ELF-1 (cell line): Measurements from ENCODE around the gene SPESP1.
A peak's percentile ranks its signal among the peaks of the same experiment; 100 is the strongest.

ENCODE experiments used
- DNase-seq: peaks from one replicate; pipeline ENCODE4 v3.0.0-alpha.2; 2016; ENCODE audit warnings: low read depth, low spot score

Gene SPESP1

DNA sequence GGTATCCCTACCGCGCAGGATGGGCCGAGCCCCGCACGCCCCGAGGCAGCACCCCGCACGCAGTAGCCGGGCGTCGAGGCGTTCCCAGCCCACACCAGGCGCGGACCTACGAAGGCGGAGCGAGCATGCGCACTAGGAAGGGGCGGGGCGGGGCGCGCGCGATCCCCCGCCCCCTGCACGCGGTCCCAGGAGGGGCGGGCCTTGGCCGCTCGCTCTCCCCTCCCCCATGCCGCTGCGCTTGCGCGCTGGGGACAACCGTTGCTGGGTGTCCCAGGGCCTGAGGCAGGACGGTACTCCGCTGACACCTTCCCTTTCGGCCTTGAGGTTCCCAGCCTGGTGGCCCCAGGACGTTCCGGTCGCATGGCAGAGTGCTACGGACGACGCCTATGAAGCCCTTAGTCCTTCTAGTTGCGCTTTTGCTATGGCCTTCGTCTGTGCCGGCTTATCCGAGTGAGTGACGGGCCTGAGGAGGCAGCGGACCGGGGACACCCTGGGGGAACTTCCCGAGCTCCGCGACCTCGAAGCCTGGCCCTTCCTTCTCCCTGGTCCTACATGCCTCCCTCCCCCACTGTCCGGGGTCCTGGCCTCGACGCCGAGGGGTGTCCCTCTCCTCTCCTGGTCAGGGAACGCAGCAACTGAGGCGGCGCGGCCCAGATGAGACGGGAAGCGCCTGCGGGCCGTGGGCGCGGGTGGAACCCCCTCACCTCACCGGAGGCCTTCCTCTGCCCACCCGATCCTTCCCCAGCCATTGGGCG lies at the start of gene SPESP1:
SPESP1 (plus strand) TSS at position 258 of the 755 bp plus-strand sequence; CDS start at position 387, 129 bp downstream.
- no peak for DNase-seq

DNA sequence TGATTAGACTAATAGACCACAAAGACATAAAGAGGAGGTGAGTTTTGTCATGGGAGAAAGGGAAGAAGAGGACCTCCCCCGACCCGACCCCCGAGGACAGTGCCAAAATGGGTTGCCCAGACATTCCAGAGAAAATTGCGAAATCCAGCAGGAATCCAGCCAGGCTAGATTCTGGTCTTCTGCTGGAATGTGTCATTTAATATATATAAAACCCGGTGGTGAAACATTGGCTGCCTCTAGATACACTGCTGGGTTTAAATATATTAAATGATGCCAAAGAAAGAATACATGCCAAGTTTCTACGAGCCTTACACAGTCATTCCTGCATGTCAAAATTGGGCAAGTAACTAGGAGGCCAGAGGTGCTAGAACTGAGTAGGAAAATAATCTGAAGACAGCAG lies 45.3 kb upstream of the SPESP1 start:
- DNase-seq: peak; percentile 71

GRCh38 chr15:68887120-68887519 lies 43.2 kb upstream of the SPESP1 start:
- DNase-seq: no peak

DNA sequence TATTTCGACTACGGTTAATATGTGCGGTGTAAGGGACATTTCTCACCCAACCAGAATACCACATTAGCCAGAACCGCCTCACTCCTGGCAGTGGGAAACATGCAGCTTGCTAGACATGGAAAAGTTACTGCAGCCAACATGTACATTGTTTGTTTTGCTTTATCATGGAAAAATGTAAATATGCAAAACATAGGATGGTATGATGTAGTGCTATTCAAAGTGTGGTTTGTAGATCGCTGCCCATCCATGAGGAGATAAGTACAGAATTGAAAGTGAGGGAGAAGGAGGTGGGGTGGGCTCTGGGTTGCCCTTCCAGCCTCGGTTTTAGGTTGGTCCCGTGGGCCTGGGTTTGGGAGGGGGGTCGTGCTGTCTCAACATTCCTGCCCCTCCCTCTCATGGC lies 42.5 kb upstream of the SPESP1 start:
- no peak for DNase-seq

DNA sequence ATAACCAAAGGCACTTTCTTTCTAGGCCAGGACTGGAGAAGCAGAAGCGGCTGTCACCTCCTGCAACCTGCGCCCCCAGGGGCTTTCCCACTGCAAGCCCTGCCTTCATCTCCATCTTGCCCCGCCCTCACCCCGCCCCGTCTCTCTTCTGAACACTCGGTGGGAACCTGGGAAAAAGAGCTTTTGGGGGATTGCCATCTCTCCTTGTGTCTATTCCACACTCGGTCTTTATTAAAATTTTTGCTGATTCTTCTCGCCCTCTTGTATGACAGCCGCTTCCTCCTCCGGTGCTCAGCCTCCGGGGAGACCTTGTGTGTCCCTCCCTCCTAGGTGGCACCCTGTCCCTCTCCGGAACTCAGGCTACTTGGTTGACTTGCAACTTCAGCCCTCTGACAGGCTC lies 41.9 kb upstream of the SPESP1 start:
- peak; percentile 83 for DNase-seq

GRCh38 chr15:68894208-68894607 lies 36.1 kb upstream of the SPESP1 start:
- peak; percentile 78 for DNase-seq

GRCh38 chr15:68896178-68896577 lies 34.1 kb upstream of the SPESP1 start:
- no peak for DNase-seq

DNA sequence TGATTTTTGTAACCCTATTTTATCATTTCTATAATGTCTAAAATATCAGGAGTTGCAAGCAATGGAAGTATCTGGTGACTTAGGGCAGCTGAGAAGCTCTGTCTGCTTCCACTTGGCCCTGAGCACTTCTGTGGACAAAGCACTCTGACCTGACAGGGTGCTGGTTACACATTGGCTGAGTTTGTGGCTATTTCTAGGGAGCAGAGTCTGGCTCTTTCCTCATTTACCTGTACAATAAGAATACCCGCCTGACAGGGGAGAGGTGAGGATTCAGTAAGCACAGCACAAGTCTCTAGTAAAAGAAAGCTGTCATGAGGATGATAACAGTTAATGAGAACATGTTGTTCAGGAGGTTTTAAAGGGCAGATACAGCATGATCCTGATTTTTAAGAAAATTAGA lies 33.3 kb upstream of the SPESP1 start:
- no peak for DNase-seq

DNA sequence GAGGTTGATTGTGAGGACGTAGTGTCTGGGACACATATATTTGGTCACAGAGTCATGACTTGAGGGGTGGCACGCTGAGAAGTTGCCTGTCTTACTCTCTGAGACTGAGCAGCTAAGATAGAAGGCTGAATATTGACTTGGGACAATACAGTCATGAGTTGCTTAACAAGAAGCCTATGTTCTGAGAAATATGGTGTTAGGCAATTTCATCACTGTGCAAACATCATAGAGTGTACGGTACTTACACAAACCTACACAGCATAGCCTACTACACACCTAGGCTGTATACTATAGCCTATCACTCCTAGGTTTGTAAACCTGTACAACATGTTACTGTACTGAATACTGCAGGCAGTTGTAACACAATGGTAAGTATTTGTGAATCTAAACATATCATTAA lies 30.3 kb upstream of the SPESP1 start:
- no peak for DNase-seq

DNA sequence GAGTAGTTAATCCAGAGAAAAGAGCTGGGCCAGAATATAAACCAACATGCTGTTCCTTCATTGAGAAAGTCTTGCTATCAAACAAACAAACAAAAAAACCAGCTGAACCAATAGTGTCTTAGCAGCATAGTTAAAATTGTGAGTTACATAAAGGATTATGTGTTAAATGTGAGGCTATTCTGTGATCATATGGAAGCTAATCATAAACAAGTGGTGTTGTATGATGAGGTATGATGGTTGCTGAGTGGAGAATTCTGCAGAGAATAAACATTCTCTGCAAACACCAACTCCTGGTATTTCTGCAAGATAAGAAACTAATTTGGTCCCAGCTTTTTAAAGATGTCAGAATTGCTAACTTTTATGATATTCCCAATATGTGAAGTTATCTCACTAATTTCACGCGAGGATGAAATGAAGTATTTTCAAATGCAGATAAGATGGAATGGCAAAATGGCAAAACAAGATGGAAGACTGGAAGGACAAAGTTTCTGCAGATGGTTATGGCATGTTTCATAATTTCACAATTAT lies 22.9 kb upstream of the SPESP1 start:
- DNase-seq: no peak

DNA sequence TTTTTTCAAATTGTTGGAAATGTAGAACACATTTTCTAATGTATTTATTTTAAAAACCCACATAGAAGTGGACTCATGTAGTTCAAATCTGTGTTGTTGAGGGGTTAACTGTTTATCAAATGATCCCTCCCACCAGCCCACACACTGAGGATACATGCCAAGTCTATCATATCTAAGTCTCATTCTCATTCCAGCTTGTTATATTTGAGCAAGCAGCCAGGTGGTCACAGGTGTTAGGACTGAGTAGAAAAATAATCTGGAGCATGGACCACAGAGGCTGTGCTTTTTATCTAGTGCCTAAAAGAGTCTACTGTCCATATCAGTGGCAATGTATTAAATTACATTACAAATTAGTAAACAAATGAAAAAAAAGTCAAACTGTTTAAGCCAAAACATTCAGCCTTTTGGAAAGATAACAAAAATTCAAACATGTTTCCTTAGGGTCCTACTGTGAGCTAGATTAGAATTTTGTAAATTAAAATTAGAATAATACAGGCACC lies 20.7 kb upstream of the SPESP1 start:
- no peak for DNase-seq

DNA sequence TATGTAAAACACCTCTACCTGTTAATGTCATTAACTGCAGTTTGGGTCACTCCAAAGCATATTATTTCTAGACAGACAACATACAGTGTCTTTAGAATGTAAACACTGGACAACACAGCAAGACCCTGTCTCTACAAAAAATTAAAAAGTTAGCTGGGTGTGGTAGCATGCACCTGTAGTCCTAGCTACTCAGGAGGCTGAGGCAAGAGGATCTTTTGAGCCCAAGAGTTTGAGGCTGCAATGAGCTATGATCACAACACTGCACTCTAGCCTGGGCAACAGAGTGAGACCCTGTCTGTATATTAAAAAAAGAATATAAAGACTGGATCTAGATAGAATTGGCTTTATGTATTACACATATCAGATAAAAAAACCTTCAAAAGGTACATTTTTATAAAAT lies 20.0 kb upstream of the SPESP1 start:
- DNase-seq: no peak

GRCh38 chr15:68910816-68911215 lies 19.5 kb upstream of the SPESP1 start:
- DNase-seq: no peak

- DNase-seq: no peak
Measured at GRCh38 chr15:68921926-68922325, 8.4 kb upstream of the SPESP1 start.

DNA sequence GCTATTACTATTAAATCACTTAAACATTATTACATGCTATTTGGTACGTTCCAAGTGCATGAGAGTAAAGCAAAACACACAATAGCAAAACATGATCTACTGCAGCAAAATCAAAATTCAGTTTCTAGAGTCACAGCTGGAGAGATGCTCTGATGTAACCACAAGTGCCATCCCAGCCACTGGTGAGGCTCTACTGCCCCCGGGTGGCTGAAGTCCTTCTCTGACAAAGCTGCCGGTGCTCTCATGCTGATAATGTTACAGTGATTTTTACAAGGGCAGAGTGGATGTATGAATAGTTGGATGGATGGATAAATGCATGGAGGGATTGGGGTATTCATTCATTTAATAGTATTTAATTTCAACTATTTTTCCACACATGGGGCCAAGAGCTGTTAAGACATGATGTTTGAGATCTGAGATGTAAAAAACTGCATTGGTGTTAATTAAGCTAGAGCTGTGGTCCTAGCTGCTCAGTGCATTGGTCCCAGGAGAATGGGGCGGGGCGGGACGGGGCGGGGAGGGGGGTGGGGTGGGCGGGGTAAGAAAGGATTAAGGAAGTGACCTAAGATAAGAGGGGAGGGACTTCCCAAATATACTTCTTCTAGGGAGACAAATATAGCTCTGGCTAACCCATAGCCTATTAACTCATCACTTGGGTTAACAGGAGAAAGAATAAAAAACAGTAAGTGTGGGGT lies 5.3 kb upstream of the SPESP1 start:
- peak; percentile 84 for DNase-seq

GRCh38 chr15:68933001-68933400 lies 2.7 kb downstream of the SPESP1 start:
- no peak for DNase-seq

GRCh38 chr15:68934341-68934740 lies 4.0 kb downstream of the SPESP1 start:
- no peak for DNase-seq

DNA sequence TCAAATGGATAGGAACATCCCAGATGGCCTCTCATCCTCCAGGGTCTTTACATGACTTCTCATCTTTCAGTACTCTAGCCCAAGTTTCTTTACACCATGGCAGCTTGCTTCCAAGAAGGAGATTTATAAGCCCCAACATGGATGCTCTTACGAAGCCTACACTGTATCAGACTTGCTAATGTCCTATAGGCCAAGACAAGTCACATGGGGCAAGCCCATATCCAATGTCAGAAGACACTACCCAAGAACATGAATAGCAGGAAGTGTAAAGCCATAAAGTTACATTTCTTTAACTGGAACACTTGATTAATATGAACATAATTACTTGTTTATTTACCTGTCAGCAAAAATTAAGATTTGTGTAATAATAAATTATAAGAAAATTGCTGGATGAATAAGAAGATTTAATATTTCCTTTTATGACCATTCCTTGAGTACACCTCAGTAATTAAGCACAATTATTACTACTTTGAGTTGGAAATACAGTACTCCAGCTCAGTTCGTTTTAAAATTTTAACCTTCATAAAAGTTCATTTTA lies 5.1 kb downstream of the SPESP1 start:
- DNase-seq: no peak

DNA sequence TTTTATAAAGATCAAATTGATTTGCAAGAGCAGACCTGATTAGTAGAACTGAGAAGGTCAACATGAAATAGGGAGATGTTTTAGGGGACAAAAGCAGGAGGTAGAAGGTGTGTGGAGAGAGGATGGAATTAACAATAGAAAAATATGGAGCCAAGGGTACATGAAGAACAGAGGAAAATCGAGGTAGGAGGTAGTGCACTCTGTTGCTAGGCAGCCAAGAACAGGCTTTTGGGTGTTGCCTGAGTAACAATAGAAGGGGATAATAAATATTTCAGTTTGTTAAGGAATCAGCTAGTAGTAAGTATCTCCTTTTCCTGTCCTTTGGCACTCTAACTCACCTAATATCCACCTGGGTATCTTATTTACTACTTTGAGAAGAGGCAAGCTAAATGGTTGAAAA lies 9.2 kb downstream of the SPESP1 start:
- no peak for DNase-seq

DNA sequence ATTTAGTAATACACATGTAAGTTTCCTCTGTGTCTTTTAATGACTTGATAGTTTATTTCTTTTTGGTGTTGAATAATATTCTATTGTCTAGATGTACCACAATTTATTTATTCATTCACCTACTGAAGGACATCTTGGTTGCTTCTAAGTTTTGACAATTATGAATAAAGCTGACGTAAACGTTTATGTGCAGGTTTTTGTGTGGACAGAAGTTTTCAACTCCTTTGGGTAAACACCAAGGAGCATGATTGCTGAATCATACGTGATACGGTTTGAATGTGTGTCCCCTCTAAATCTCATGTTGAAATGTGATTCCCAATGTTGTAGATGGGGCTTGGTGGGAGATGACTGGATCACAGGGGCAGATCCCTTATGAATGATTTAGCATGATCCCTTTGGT lies 21.5 kb downstream of the SPESP1 start:
- DNase-seq: no peak

DNA sequence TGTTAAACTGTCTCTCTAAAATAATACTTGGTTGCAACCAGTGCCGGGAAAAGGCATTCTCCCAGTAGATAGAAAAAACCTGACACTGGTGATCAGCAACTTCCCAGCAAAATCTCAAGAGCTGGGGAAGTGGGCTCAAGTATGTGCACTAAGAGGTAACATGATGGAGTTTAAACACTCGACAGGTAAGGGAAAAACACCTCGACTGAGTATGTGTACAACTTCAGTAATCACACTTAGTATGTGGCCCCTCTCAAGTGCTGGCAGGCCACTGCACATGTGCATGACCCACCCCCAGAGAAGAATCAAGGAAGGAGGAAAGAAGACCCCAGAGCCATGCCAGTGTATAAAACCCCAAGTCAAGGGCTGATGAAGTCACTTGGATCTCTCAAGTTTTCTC lies 27.4 kb downstream of the SPESP1 start:
- no peak for DNase-seq

GRCh38 chr15:68958597-68958996 lies 28.3 kb downstream of the SPESP1 start:
- no peak for DNase-seq

DNA sequence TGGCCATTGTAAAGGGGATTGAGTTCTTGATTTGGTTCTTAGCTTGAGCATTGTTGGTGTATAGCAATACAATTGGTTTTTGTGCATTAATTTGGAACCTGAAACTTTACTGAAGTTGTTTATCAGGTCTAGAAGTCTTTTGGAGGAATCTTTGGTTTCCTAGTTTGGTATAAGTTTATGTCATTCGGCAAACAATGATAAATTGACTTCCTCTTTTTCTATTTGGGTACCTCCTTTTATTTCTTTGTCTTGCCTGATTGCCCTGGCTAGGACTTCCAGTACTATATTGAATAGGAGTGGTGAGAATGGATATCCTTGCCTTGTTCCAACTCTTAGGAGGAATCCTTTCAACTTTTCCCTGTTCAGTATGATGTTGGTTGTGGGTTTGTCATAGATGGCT lies 32.1 kb downstream of the SPESP1 start:
- DNase-seq: no peak
